VCaP (cell line): ENCODE data around the gene ERLIN1.

Source experiments
- H3K27ac ChIP-seq: fragments of 450-650 bp; 2 replicates; pipeline ENCODE4 v1.5.1; 2017
- CTCF ChIP-seq: fragments of 450-650 bp; conservative IDR thresholded peaks from 2 replicates; pipeline ENCODE4 v1.5.1; 2017; ENCODE audit warnings: mild to moderate bottlenecking, moderate library complexity

ERLIN1 gene

GRCh38 chr10:100184426-100184825, 1.4 kb downstream of the ERLIN1 start:
- H3K27ac ChIP-seq: peak overlapping the region; percentile 88
- TF ChIP-seq CTCF: no peak

GRCh38 chr10:100183481-100183880, 2.3 kb downstream of the ERLIN1 start:
- peak overlapping the region; percentile 88 for H3K27ac ChIP-seq
- TF ChIP-seq CTCF: no peak

- H3K27ac ChIP-seq: peak overlapping the region; percentile 88
- no peak for TF ChIP-seq CTCF
Measured at GRCh38 chr10:100182908-100183307, 2.9 kb downstream of the ERLIN1 start.

GRCh38 chr10:100182281-100182680, 3.5 kb downstream of the ERLIN1 start:
- no peak for TF ChIP-seq CTCF

GRCh38 chr10:100175875-100176274, 10.0 kb downstream of the ERLIN1 start:
- TF ChIP-seq CTCF: no peak
- no peak overlapping the region for H3K27ac ChIP-seq

More at GRCh38 chr10:100182281-100182680, 3.5 kb downstream of the ERLIN1 start:
- no peak overlapping the region for H3K27ac ChIP-seq

GRCh38 chr10:100174699-100175677, 10.8 kb downstream of the ERLIN1 start:
- H3K27ac ChIP-seq: no peak overlapping the region
- TF ChIP-seq CTCF: no peak

- H3K27ac ChIP-seq: no peak overlapping the region
- TF ChIP-seq CTCF: no peak
Measured at GRCh38 chr10:100173035-100173434, 12.8 kb downstream of the ERLIN1 start.
